Activated CD8-positive, alpha-beta memory T cell treated with anti-CD3 and anti-CD28 coated beads, Interleukin-2, amount 50 U/mL, for 1 hour (primary cell): Measurements from ENCODE around the gene LRRC38.

ENCODE experiments used
- DNase-seq: peaks from one replicate; pipeline ENCODE4 v3.0.0-alpha.2; 2020; ENCODE audit errors: extremely low read depth

Gene LRRC38

DNA sequence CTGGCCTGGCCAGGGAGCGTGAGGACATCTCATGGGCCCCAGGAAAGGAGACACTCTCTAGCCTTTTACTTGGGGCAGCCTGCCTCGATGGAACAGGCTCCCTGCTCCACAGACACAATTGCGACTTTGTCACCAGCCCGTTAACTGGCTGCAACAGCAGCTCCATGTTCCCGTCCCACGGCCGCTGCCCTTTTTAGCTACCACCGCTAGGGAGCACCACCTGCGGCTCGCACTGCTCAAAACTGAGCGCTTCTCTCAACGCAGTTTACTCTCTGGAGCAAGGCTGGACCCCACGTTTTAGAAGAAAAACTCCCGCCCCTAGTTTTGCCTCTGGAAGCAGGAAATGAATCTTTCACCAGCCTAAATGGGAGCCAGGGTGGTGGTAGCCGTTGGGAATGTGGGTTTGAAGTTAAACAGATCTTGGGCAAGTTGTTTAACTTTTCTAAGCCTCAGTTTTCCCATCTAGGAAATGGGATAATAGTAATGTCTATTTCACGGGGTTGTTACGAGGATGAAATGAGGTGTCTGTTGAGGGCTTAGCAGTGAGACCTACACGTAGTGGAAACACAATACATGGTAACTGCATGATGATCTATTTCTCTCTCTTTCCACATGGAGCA is 3.5 kb upstream of the LRRC38 start:
- DNase-seq, result no peak

DNA sequence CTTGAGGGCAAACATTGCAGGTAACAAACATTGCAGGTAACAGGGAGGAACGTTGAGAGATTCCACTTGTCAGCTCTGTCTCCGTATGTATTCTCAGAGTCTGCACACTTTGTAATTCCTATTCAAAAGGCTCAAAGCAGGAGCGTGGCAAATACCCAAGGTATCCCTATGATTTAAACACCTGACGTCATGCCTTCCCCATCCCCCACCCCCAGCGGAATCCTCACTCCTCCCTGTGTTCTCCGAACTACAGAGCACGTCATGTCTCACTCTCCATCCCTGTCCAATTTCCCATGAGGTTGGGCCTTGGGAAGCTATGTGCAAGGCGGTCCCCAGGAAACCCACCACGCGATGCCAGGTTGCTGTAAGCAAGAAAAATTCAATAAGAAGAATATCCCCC is 2.8 kb upstream of the LRRC38 start:
- DNase-seq, result no peak

DNA sequence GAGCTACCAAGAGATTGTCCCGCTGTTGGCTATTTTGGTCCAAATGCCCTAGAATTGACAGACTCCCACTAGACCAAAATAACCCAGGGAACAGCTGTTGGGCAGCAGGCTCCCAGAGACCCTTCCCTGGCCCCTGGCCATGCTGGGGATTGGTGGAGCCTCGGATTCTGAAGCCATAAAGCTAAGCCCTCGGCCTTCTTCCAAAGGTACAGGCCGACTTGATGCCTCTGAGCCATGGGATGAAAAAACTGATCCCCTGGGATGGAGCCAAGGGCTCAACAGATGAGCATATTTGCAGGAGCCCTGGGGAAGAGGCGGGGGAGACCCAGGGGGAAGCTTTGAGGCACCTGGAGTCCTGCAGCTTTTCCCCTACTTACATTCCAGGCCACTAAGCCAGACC is 1.0 kb upstream of the LRRC38 start:
- DNase-seq, result no peak

DNA sequence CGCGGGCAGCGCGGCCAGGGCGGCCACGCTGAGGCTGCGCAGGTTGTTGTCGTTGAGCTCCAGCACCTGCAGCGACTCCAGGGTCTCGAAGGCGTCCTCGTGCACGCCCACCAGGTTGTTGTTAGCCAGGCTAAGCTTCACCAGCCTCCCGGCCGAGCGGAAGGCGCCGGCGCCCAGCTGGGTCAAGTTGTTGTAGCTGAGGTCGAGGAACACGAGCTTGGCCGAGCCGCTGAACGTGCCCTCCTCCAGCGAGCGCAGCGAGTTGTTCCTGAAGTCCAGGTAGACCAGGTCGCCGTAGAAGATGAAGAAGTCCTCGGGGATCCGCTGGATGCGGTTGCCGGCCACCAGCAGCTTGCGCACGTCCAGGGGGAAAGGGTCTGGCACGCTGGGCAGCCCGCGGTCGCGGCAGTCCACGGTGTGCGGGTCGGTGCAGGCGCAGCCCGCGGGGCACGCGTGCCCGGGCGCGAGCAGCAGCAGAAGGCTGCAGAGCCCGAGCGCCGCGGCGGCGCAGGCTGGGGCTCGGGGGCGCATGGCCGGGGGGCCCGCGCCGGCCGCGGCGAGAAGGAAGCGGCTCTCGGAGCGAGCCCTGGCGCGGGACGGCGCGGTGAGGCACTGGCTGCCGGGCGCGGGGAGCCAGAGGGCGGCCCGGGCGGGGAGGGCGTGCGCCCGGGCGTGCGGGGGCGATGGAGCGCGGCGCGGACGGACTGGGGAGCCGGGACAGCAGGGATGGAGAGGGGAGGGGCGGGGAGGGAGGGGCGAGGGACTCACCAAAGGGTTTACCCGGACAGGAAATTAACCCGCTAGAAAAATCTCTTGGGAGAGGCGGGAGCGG is 524 bp downstream of the LRRC38 start:
- no peak for DNase-seq

DNA sequence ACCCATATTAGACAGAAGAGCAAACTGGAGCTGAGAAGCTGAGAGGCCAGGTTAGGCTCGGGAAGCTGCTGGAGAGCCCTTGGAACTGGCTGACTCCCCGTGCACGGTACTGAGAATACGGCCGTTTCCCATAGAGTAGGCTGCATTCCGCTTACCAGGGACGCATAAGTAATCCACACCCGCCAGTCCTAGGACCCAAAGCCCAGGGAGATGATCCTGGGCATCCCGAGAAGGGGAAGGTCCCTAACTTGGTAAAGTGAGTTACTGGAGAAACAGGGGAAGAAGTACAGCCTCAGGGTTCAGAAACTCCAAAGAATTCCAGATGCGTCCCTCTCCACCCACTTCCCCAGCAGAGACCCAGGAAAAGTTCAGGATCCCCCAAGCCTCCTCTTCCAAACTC is 1.3 kb downstream of the LRRC38 start:
- no peak for DNase-seq

DNA sequence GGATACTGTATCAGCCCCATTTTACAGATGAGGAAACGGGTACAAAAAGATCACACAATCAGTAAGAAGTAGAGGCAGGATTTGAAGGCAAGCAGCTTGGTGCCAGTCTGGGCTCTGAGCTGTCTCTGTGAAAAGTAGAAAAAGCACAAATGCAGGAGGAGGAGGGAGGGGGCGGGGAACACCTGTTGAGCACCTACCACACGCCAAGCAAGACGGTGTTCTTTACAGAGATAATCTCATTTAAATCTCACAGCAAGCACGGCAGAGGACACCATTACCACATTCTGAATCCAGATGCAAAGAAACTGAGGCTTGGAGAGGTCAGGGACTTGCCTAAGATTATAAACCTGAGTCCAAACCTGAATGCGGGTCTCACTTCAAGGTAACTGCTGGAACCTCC is 3.3 kb downstream of the LRRC38 start:
- no peak for DNase-seq

- no peak for DNase-seq
Observed at GRCh38 chr1:13507075-13507474, 6.7 kb downstream of the LRRC38 start.

- DNase-seq, result no peak
Observed at GRCh38 chr1:13505020-13505419, 8.8 kb downstream of the LRRC38 start.

- no peak for DNase-seq
Observed at GRCh38 chr1:13500806-13501205, 13.0 kb downstream of the LRRC38 start.

DNA sequence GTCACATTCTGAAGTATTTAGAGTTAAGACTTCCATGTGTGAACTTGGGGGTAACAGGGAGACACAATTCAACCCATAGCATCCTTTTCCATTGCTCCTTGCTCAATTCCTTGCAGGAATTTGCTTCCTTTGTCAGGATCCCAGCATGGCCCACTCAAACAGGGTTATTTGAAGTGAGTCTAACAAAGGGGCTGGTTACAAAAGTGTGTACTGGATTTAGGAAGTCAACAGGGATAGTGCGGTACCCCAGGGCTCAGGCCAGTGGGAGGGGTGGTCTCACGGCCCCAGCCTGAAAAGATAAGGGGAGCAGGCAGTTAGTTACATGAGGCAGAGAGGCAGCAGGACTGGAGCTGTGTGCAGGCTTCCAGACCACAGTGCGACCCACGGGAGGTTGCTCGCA is 14.4 kb downstream of the LRRC38 start:
- DNase-seq, result no peak

- DNase-seq, result no peak
Observed at GRCh38 chr1:13498553-13498952, 15.2 kb downstream of the LRRC38 start.

DNA sequence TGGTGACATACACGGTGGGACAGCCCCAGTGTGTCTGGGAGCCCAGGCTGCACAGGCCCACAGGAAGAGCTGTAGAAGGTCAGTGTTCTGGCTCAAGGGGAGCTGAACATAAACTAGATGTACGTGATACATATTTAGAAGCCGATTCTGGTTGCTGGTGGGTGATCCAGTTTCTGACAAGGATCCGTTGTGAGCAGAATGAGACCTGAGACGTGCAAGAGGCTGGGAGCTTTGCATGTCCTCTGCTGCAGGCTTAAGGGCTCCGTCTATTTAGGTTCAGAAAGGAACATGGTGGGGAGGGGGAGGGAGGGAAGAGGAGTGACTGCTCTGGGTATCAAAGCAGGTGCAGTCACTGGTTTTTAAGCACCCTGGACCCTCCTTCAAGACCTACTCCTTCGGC is 18.6 kb downstream of the LRRC38 start:
- DNase-seq, result no peak

- no peak for DNase-seq
Observed at GRCh38 chr1:13494712-13495111, 19.1 kb downstream of the LRRC38 start.

GRCh38 chr1:13494025-13494424 is 19.8 kb downstream of the LRRC38 start:
- DNase-seq, result no peak

- DNase-seq, result no peak
Observed at GRCh38 chr1:13492711-13493110, 21.1 kb downstream of the LRRC38 start.

DNA sequence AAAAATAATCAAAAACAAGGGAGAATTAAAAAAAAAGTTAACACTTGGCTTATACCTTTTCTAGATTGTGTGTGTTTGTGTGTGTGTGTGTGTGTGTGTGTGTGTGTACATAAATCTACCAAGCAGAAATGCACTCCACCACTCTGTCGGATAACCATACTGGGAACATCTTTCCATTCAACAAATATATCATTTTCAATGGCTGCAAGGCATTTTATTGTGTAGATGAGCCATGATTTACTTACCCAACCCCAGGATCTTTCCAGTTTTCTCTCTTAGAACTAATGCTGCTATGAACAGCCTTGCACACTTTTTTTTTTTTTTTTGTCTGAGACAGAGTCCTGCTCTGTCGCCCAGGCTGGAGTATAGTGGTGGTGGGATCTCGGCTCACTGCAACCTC is 25.8 kb downstream of the LRRC38 start:
- DNase-seq, result no peak

GRCh38 chr1:13487143-13487868 is 26.5 kb downstream of the LRRC38 start:
- DNase-seq, result no peak

DNA sequence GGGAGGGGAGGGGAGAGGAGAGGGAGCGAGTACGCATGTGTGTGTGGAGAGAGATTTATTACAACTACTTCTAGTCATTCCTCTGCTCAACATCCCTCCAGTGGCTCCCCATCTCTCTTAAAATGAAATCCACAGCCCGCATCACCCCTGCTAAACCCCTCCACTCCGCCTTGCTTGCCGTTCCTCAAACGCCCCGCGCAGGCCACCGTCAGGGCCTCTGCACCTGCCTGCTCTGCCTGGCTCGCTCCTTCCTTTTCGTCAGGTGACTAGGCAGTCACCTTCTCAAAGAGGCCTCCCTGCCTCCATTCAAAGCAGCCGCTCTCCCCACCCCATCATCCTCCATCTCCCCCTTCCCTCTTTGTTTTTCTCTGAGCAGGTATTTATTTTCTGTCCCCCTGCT is 29.9 kb downstream of the LRRC38 start:
- DNase-seq, result no peak

GRCh38 chr1:13482600-13482999 is 31.2 kb downstream of the LRRC38 start:
- DNase-seq, result no peak

GRCh38 chr1:13479171-13479856 is 34.5 kb downstream of the LRRC38 start:
- DNase-seq, result no peak

DNA sequence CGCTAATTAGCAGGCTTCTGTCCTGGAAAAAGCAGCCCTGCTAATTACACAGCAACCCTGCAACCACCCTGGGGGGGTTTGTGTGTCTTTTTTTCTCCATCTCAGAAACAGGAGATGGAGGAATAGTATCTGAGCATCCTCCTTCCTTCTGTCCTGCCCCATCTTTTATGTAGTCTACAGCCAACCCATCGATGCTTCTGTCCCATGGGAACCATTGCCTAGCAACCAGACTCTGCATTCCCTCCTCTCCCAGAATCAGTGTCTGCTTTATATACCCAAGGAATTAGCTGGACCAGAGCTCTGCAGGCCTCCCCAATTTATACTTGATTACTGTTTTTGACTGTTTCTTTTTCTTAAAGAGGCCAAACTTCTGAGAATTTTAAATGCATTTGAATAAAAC is 35.1 kb downstream of the LRRC38 start:
- DNase-seq, result no peak

- DNase-seq, result no peak
Observed at GRCh38 chr1:13469343-13469742, 44.5 kb downstream of the LRRC38 start.
